ENCODE data around the gene TOP2B.
A peak's percentile ranks its signal among the peaks of the same experiment; 100 is the strongest.

The TOP2B gene

DNA sequence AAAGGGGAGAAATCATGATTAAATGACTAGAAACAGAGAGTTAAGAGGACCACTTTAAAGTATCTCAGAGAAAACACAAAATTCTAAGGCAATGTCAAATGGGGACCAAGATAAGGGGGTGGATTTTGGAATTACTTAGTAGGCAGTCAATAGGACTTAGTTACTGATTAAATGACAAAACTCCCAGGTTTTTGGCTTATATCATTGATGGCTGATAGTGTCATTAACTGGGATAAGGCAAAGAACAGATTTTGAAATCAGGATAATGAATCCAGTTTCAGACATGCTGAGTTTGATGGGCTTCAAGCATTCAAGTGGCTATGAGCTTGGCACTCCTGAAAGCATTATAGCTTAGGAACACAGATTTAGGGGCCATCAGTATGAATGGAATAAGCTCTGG lies 53.9 kb downstream of the TOP2B start:
- no peak for DNase-seq

GRCh38 chr3:25610167-25610566 lies 54.5 kb downstream of the TOP2B start:
- no peak for DNase-seq

- DNase-seq: no peak
Measured at GRCh38 chr3:25604107-25604805, 60.5 kb downstream of the TOP2B start.

DNA sequence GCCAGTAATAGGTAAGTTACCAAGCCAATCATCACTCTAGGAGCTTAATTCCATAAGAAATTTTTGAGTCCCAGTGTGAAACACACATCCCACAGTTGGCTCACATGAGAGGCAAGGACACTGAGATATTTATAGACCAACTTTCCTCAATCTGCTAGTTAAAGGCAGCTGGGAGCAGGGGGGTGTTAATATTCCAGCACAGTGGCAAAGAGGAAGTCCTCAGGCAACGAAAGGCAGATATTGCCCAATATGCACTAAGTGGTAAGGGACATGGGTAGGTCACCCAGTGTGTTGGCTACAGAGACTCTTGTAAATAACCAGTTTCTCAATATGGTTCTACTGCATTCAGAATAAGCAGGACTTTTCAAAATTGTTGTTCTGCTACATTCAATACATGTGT lies 61.0 kb downstream of the TOP2B start:
- DNase-seq: no peak

GRCh38 chr3:25597535-25598101 lies 67.1 kb downstream of the TOP2B start:
- no peak for DNase-seq

- DNase-seq: peak; percentile 60
Measured at GRCh38 chr3:25594007-25594502, 70.7 kb downstream of the TOP2B start.

DNA sequence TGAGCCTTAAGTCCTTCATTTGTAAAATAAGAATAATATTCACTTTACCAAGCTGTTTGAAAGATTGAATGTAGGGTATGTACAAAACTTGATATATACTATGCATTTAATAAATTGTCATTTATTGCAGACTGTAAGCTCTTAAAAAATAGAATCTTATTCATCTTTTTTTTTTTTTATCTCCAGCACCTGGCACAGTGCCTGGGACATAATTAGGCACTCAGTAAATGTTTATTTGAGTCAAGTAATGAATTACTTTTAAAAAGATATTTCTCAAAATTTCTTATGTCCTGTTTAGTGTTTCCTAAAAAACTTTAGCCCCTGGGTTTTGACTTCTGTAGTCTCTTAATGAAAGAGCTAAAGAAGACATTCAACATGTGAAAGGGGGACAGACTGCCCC lies 71.7 kb downstream of the TOP2B start:
- no peak for DNase-seq

- DNase-seq: no peak
Measured at GRCh38 chr3:25592510-25592968, 72.2 kb downstream of the TOP2B start.

GRCh38 chr3:25589783-25590258 lies 74.9 kb downstream of the TOP2B start:
- no peak for DNase-seq

DNA sequence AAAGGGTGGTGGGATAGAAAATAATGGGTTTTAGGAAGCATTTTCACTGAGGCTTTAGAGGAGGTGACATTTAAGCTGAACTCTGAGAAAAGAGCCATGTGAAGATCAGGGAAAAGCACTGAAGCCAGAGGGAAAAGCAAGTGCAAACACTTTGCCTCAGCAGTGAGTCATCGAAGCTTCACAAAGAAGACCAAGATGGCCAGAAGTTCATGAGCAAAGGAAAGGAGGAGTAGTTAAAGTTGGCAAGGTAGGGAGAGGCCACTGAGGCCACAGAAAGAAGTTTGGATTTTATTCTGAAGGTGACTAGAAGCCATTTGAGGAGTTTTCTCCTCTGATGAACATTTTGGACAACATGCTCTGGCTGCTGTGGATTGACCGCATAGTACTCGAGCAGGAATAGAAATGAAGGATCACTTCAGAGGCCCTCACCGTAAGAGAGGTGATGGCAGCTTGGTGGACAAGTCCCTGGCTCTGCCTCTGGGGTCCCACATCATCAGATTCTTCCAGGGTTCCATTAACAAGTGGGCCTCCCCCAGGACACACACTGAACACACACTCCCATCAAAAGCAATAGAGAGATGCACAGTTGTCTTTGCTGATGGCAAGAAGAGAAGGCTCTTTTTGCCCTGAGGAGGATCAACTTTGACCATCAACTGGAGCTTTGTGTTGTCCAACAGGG lies 75.5 kb downstream of the TOP2B start:
- DNase-seq: no peak

- DNase-seq: no peak
Measured at GRCh38 chr3:25588441-25589103, 76.1 kb downstream of the TOP2B start.

- DNase-seq: no peak
Measured at GRCh38 chr3:25587975-25588374, 76.7 kb downstream of the TOP2B start.

DNA sequence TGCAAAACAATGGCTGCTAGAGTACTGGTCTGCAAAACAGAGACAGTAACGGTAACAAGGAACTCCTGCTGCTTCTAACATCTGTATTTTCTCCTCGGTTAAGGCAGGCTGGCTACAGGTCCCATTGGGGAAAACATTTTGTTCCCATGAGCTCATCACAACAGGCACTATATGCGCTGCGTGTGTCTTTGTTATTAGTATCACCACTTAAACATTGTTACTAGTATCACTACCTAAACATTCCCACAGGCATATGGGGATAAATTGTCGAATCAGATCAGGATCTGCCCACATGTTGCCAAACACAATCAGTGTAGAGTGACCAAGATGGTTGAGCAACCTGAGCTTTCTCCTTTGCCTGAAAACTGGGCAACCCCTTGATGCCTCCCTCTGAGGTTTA lies 77.2 kb downstream of the TOP2B start:
- DNase-seq: no peak

GRCh38 chr3:25587094-25587493 lies 77.6 kb downstream of the TOP2B start:
- DNase-seq: no peak

DNA sequence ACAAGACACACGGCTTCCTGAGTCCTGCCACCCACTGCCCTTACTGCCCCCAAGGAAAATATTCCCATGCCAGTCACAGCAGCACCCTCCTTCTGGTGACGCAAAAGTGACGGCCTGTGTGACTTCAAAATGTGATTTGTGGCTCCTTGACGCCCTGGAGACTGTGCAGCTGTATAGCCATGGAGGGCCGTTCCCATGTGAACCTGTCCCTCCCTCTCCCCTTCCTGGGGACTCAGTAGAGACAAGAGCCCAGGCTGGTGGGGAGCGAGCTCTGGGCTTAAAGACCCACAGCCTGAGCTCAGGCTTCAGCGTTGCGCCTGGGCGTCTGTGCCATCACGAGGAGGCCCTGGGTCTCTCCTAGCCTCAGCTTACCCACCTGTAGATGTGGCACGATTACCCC lies 78.2 kb downstream of the TOP2B start:
- DNase-seq: no peak

GRCh38 chr3:25586167-25586505 lies 78.6 kb downstream of the TOP2B start:
- DNase-seq: no peak

- no peak for DNase-seq
Measured at GRCh38 chr3:25585361-25586166, 79.1 kb downstream of the TOP2B start.

DNA sequence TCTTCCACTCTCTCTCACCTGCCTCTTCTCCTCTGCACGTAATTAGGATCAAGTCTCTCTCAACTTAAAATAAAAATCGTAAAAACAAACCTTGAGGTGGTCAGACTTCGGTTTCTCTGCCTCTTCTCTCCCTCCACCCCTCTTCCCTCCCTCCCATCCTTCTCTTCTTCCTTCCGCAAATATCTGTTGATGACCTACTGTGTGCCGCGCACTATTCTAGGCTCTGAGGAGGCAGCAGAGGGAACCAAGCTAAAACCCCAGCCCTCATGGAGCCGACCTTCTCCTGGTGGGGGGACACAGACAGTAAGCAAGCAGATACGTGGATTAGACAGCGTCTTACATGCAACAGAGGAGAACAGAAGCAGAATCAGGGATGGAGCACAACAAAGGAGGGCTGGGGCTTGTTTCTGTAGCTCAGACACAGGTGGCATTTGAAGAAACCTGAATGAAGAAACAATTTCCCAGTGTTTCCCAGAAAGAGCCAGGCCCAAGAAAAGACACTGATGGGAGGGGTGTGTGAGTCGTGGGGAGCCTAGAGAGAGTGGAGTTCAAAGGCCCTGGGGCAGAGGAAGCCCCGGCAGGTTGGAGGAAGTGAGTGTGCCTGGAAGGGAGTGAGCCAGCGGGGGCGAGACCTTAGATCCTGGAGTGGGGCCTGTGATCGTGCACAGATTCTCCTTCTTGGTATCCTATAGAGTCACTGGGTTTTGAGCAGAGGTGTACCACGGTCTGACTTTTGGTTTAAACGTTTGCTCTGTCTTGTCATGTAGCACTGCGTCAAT lies 80.5 kb downstream of the TOP2B start:
- DNase-seq: no peak

DNA sequence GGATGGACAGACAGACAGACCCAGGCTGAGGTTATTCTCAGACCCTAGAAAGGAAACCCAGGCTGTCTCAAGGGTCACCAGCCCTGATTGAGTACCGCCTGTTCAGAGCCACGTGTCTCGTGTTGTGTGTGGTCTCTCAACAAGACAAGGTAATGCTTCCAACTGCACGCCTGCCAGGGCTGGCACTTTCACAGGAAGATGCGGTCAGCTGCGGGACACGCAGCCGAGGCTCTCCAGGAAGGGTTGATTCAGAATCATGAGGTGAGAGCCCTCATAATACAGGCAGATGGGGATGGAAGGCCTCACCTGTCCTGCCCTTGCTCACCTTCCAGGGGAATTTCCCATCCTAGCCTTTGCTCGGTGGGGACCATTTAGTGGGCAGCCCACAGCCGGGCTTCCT lies 81.4 kb downstream of the TOP2B start:
- DNase-seq: no peak

DNA sequence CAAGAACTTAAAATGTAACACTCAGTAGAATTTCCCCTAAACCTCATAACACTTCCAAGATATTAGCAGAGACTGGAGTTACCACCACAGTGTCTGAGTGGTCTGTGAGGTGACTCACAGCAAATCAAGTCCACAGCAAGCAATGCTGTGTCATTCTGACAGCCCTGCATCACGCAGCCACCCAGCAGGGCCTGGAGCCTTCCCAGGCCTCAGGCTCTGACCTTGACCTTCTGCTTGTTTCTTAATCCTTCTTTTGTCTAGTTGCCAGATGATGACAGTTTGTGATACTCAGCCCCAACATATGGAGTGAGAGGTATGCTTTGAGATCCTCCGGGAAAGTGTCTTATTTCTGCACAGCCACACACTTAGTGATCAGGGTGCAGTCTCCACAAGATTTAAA lies 82.5 kb downstream of the TOP2B start:
- DNase-seq: no peak

GRCh38 chr3:25581823-25582222 lies 82.9 kb downstream of the TOP2B start:
- no peak for DNase-seq

DNA sequence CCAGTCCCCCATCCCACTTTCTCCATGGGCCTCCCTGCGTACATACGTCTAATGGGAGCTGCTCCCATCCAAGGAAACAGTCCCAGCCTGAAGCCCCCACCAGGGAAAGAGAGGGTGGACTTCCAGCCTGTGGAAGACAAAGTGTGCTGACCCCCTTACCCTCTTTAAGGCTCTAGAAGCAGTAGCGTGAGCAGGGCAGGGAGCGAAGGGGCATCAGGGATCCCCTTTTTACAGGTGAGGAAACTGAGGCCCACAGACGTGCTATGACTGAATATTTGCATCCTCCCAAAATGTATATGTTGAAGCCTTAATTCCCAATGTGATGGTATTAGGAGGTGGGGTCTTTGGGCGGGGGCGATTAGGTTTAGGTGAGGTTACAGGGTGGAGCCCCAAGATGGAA lies 83.4 kb downstream of the TOP2B start:
- no peak for DNase-seq
